Measurements from ENCODE around the gene TMEM119. TPM values are rescaled to one million over a fixed set of nuclear protein-coding genes. Genes with fewer than 3 reads are reported as not detected.

Gene TMEM119
- total and polyA plus RNA-seq, 2 experiments from 2014 or later = 55.5 to 93.2 TPM

- Histone ChIP-seq H3K27ac (no peak overlapping the region), H3K4me2 (ENCODE audit: unreplicated experiment) (peak overlapping the region; percentile 75), H3K9ac (peak overlapping the region; percentile 69)
These were observed 878 bp downstream of the TMEM119 start for GRCh38 chr12:108596854-108597558.

DNA sequence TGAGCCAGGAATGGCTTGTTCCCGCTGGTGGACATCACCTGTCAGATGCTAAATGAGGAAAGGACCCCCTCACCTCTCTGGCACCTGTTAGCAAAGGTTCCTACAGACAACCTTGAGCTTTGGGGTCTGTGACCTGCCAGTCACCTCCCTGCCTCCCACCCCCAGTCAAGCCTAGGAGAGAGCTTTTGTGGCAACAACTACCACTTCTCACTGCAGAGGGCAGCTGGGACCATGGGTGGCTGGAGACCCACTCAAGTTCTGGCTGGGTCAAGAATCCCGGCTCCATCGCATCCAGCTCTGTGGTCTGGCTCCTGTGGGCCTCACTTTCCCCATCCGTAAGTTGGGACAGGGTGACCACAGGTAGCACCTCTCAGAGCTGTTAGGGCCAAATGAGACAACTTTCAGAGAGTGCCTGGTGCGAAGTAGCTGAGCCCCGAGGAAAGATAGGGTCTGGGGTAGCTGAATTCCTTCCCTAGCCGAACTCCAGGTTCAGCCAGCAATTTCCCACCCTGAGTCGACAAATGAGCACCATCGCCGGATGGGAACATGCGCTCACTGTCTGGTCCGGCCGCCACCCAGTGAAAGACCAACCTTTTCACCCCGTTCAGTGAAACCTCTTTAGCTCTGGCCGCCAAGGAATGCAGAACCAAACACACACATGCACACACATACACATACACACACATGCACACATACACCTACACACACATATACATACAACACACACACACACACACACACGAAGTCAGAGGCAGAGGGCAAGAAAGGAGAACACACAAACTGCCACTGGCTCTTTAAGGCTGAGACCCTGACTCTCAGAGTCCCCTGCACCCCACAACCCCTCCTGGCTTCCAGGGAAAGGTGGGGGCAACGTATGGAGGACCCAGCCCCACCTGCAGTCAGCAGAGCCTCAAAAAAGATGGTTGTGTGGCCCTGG lies 1.9 kb downstream of the TMEM119 start:
- WGBS, 2 experiments (ENCODE audit: low coverage in 1 of 2, low lambda C conversion rate in 2 of 2, missing lambda C conversion rate in 2 of 2) = 27 to 34% methylated on average over 16 to 17 of the region's 17 CpGs
- Histone ChIP-seq H3K9me3 (ENCODE audit: low read depth) (no peaks in the 10 kb centered on the region), H3K27ac (no peak overlapping the region), H3K36me3 (ENCODE audit: low read depth) (no peaks in the 10 kb centered on the region), H3K4me2 (ENCODE audit: unreplicated experiment) (peak overlapping the region; percentile 75), H3F3A (ENCODE audit: insufficient read depth) (no peaks in the 10 kb centered on the region; the same call in 1 of the 2 replicates), H3K4me1 (ENCODE audit: insufficient read depth) (peaks cover 18% of the 10 kb centered on the region), H3K4me3 (peak overlapping the region; percentile 71), H3K79me2 (ENCODE audit: insufficient read depth) (peaks cover 35% of the 10 kb centered on the region), H3K27me3 (replicated peaks; ENCODE audit: insufficient read depth) (no peaks in the 10 kb centered on the region), H3K9me2 (ENCODE audit: insufficient read depth) (no peaks in the 10 kb centered on the region), H2AFZ (peak overlapping the region; percentile 20; the same call in 1 of the 2 replicates), H4K20me1 (ENCODE audit: insufficient read depth) (no peaks in the 10 kb centered on the region), H3K9ac (peak overlapping the region; percentile 54)
- in situ Hi-C loops (cut with MboI) = no loop called here
- TF ChIP-seq EZH2phosphoT487 (IDR thresholded peaks at IDR 0.05; ENCODE audit: insufficient read depth, low read depth) = no peak
- TF ChIP-seq EZH2 (IDR thresholded peaks at IDR 0.05; ENCODE audit: insufficient read depth, poor library complexity, severe bottlenecking) = no peak
- peak; percentile 45 for DNase-seq

More at GRCh38 chr12:108596854-108597558, 878 bp downstream of the TMEM119 start:
- 3 to 8% methylated on average over 6 to 10 of the region's 10 CpGs for WGBS, 2 experiments (ENCODE audit: low coverage in 1 of 2, low lambda C conversion rate in 2 of 2, missing lambda C conversion rate in 2 of 2)
- DNase-seq = peak; percentile 42
- Histone ChIP-seq H3K79me2 (ENCODE audit: insufficient read depth) (peaks cover 35% of the 10 kb centered on the region), H3K4me3 (peak overlapping the region; percentile 71), H3K4me1 (ENCODE audit: insufficient read depth) (peaks cover 18% of the 10 kb centered on the region), H2AFZ (peak overlapping the region; percentile 63), H3K9me2 (ENCODE audit: insufficient read depth) (no peaks in the 10 kb centered on the region), H3K9me3 (ENCODE audit: low read depth) (no peaks in the 10 kb centered on the region), H3F3A (ENCODE audit: insufficient read depth) (no peaks in the 10 kb centered on the region; the same call in 1 of the 2 replicates), H3K27me3 (replicated peaks; ENCODE audit: insufficient read depth) (no peaks in the 10 kb centered on the region), H3K36me3 (ENCODE audit: low read depth) (no peaks in the 10 kb centered on the region), H4K20me1 (ENCODE audit: insufficient read depth) (no peaks in the 10 kb centered on the region)
- TF ChIP-seq EZH2 (IDR thresholded peaks at IDR 0.05; ENCODE audit: insufficient read depth, poor library complexity, severe bottlenecking) (no peak), EZH2phosphoT487 (IDR thresholded peaks at IDR 0.05; ENCODE audit: insufficient read depth, low read depth) (no peak)
- in situ Hi-C loops (cut with MboI) = no loop called here

GRCh38 chr12:108594960-108595710 lies 2.7 kb downstream of the TMEM119 start:
- Histone ChIP-seq H3K27ac (no peak overlapping the region), H3F3A (ENCODE audit: insufficient read depth) (no peaks in the 10 kb centered on the region; the same call in 1 of the 2 replicates), H3K36me3 (ENCODE audit: low read depth) (no peaks in the 10 kb centered on the region), H3K79me2 (ENCODE audit: insufficient read depth) (peaks cover 35% of the 10 kb centered on the region), H4K20me1 (ENCODE audit: insufficient read depth) (no peaks in the 10 kb centered on the region), H3K4me2 (ENCODE audit: unreplicated experiment) (peak overlapping the region; percentile 75), H3K9ac (peak overlapping the region; percentile 54; the same call in 1 of the 2 replicates), H3K27me3 (replicated peaks; ENCODE audit: insufficient read depth) (no peaks in the 10 kb centered on the region), H2AFZ (no peak overlapping the region), H3K9me2 (ENCODE audit: insufficient read depth) (no peaks in the 10 kb centered on the region), H3K4me1 (ENCODE audit: insufficient read depth) (peaks cover 18% of the 10 kb centered on the region), H3K4me3 (peak overlapping the region; percentile 71; the same call in 1 of the 2 replicates), H3K9me3 (ENCODE audit: low read depth) (no peaks in the 10 kb centered on the region)
- 95 to 97% methylated on average over 7 of the region's 7 CpGs for WGBS, 2 experiments (ENCODE audit: low coverage in 1 of 2, low lambda C conversion rate in 2 of 2, missing lambda C conversion rate in 2 of 2)
- in situ Hi-C loops (cut with MboI) = no loop called here
- no peak for DNase-seq
- TF ChIP-seq EZH2 (IDR thresholded peaks at IDR 0.05; ENCODE audit: insufficient read depth, poor library complexity, severe bottlenecking) = no peak
- no peak for TF ChIP-seq EZH2phosphoT487 (IDR thresholded peaks at IDR 0.05; ENCODE audit: insufficient read depth, low read depth)

All from GM23248 (cell line).